Activated CD8-positive, alpha-beta memory T cell treated with anti-CD3 and anti-CD28 coated beads, Interleukin-2, amount 10 ng/mL, durations not matched to agents 7 days and 5 days (primary cell): ENCODE measurements around the gene SPTBN4. TPM values are rescaled to one million over a fixed set of nuclear protein-coding genes. Genes with fewer than 3 reads are reported as not detected.

Experiments used
- ATAC-seq: fragments of 150-1000 bp; cut with Tn5 transposase; one replicate; pipeline ENCODE4 v1.10.0; 2021; ENCODE audit warnings: moderate library complexity
- CTCF ChIA-PET: fragments of 350-600 bp; sonication (Branson Sonifier 250); formaldehyde crosslinking; loops from one replicate; lab custom pipeline; 2021; ENCODE audit warnings: antibody characterized with exemption; lab: Charles Lee
- DNase-seq: peaks from one replicate; pipeline ENCODE4 v3.0.0-alpha.2; 2020
- H3K27ac Mint-ChIP-seq: one replicate; pipeline ENCODE4 v1.8.0; 2021; ENCODE audit warnings: mild to moderate bottlenecking, mixed read lengths
- H3K27me3 Mint-ChIP-seq: one replicate; pipeline ENCODE4 v1.8.0; 2021; ENCODE audit warnings: mixed read lengths
- H3K36me3 Mint-ChIP-seq: one replicate; pipeline ENCODE4 v1.8.0; 2021; ENCODE audit warnings: mild to moderate bottlenecking, mixed read lengths
- H3K4me1 Mint-ChIP-seq: one replicate; pipeline ENCODE4 v1.8.0; 2021; ENCODE audit warnings: mixed read lengths
- H3K4me3 Mint-ChIP-seq: one replicate; pipeline ENCODE4 v1.8.0; 2021; ENCODE audit warnings: mild to moderate bottlenecking, moderate library complexity, mixed read lengths
- H3K9me3 Mint-ChIP-seq: one replicate; pipeline ENCODE4 v1.8.0; 2022; ENCODE audit warnings: low read depth, mixed read lengths
- total RNA-seq, 2 experiments: library from RNA; stranded (reverse); gene quantifications; one replicate each; pipeline ENCODE4 v1.2.3, GENCODE V29; 2021

The SPTBN4 gene
- total RNA-seq, 2 experiments from 2014 or later = 0.30 to 0.44 TPM

DNA sequence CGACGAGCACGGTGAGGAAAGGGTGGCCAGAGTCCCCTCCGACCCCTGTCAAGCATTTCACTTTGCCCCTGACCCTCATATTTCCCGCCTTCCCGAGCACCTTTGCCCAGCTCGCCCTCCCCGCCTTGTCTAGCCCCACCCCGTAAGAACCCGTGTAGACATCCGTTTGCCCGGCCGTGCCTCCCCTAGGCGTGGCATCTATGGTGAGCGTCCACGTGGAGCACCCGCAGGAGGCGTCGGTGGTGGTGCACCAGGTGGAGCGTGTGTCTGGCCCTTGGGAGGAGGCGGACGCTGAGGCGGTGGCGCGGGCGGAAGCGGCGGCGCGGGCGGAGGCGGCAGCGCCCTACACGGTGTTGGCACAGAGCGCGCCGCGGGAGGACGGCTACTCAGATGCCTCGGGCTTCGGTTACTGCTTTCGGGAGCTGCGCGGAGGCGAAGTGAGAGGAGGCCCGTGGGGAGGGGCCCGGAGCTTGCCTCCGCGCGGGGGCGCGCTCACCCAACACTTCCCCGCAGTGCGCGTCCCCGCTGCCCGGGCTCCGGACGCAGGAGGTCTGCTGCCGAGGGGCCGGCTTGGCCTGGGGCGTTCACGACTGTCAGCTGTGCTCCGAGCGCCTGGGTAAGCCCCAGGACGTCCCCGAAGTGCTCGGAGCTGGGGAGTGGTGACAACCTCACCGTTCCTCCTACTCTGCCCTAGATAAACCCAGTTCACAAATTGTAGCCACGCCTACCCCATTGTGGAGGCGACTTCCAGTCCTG lies 138.6 kb downstream of the SPTBN4 start:
- CTCF ChIA-PET = interaction anchor here (0.9 to 9.3 kb wide), 11 partner anchors 9 to 319 kb away, joined by 3 to 88 read pairs (median 6); partner anchors contain the start of gene BLVRB
- Mint-ChIP-seq H3K36me3 (no peaks in the 10 kb centered on the region), H3K4me1 (peaks cover 62% of the 10 kb centered on the region), H3K27ac (peak overlapping the region; percentile 95), H3K9me3 (no peaks in the 10 kb centered on the region), H3K4me3 (peak overlapping the region; percentile 85), H3K27me3 (peaks cover 16% of the 10 kb centered on the region)
- peak; percentile 92 for DNase-seq
- ATAC-seq = peak; percentile 56

DNA sequence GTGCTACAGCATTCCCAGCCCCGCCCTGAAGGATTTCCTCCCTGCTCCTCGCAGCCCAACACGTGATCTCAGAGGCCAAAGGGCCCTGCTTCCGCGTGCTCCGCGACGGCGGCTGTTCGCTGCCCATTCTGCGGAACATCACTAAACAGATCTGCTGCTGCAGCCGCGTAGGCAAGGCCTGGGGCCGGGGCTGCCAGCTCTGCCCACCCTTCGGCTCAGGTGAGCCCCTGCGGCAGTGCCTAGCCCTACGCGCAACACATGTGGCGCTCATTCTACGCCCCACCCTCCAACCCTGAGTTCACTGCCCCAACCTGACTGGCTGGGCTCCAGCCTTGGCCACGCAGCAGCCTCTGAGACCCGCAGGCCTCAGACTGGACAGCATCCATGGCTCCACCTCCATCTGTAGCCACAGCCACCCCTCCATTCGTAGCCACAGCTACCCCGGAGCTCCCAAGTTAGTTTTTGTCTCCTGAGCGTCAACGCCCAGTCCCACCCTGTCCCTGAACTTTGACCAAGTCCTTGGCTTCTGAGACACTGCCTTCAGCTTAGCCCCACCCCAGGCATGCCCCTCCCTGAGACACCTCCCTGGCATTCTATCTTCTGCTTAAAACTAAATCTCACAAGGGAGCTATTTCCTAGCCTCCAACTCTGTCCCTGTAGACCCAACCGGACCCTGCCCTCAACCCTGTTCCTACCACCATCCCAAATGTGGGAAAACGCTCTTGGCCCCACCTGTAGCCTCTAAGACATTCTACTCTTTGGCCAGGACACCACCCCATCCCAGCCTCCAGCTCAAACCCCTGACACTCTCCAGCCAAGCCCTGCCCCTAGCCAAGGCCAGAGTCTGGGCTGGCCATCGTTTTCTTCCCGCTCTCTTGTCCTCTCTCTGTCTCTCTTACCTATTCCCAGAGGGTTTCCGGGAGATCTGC lies 140.8 kb downstream of the SPTBN4 start:
- Mint-ChIP-seq H3K4me3 (no peak overlapping the region), H3K4me1 (peaks cover 58% of the 10 kb centered on the region), H3K27ac (peak overlapping the region; percentile 12), H3K27me3 (peaks cover 4% of the 10 kb centered on the region), H3K9me3 (no peaks in the 10 kb centered on the region), H3K36me3 (no peaks in the 10 kb centered on the region)
- no peak for DNase-seq
- CTCF ChIA-PET = interaction anchor here (0.8 to 8.8 kb wide), 3 partner anchors 9 to 142 kb away, joined by 3 to 88 read pairs (median 4); partner anchors contain the start of gene BLVRB
- ATAC-seq = no peak

DNA sequence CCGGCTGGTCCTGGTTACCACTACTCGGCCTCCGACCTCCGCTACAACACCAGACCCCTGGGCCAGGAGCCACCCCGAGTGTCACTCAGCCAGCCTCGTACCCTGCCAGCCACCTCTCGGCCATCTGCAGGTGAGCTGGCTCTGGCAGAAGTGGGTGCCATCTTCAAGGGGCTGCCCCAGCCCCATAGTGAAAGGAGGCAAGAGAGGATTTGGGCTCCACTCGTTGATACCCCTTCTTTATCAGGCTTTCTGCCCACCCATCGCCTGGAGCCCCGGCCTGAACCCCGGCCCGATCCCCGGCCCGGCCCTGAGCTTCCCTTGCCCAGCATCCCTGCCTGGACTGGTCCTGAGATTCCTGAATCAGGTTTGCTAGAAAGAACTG lies 141.4 kb downstream of the SPTBN4 start:
- Mint-ChIP-seq H3K4me3 (no peak overlapping the region), H3K36me3 (no peaks in the 10 kb centered on the region), H3K27ac (no peak overlapping the region), H3K27me3 (no peaks in the 10 kb centered on the region), H3K4me1 (peaks cover 57% of the 10 kb centered on the region), H3K9me3 (no peaks in the 10 kb centered on the region)
- ATAC-seq (no peak), DNase-seq (no peak)
- CTCF ChIA-PET = interaction anchor here (0.8 to 8.8 kb wide), 3 partner anchors 10 to 142 kb away, joined by 3 to 88 read pairs (median 4); partner anchors contain the start of gene BLVRB

DNA sequence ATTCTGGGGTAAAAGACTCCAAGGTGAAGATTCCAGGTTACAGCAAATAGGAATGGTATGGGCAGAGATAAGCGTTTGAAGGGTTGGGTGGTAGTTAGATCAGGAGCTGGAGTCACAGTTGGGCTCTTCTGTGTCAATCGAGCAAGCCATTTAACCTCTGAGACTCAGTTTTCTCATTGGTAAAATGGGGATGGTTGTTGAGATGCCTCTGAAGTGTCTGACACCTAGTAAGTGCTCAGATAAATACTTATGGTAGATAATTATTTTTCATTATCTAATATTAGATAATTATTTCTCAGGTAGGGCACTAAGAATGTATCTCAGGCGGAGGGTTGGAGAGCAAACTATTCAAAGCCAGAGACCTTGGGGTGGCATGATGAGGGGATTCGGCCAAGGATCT lies 142.2 kb downstream of the SPTBN4 start:
- Mint-ChIP-seq H3K27me3 (no peaks in the 10 kb centered on the region), H3K4me3 (peak overlapping the region; percentile 76), H3K9me3 (no peaks in the 10 kb centered on the region), H3K27ac (peak overlapping the region; percentile 90), H3K36me3 (no peaks in the 10 kb centered on the region), H3K4me1 (peaks cover 54% of the 10 kb centered on the region)
- CTCF ChIA-PET = interaction anchor here (0.8 to 8.8 kb wide), 2 partner anchors 25 to 198 kb away, joined by 3 to 88 read pairs; no protein-coding TSS in a partner anchor
- DNase-seq = no peak
- ATAC-seq = no peak

DNA sequence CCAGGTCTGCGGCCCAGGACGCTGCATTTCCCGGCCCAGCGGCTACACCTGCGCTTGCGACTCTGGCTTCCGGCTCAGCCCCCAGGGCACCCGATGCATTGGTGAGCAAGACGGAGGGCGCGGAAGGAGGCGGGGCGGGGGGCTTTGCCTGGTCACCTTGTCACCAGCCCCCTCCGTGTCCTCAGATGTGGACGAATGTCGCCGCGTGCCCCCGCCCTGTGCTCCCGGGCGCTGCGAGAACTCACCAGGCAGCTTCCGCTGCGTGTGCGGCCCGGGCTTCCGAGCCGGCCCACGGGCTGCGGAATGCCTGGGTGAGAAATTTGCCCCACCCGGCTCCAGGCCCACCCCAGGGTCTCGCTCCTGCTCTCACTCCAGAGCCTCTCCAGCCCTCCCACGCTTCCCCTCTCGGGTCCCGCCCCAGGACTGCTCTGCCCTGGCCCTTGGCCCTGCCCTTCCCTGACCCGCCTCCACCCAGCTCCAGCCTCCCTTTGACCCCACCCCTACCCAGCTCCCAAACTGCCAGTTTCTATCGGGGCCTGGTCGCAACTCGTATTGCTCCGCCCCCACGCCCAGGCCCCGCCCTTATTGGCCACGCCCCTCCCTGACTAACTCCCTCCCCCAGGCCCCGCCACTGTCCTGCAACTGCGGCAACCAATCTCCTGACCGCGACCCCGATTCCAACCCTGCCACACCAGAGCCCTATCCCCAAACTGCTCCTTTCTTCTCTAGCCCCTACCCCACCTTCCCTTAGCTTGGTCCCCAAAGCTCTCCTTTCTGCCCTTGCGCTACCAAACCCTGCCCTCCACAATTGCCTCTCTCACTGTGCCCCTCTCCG lies 143.0 kb downstream of the SPTBN4 start:
- DNase-seq = peak; percentile 94
- Mint-ChIP-seq H3K27ac (peak overlapping the region; percentile 90), H3K36me3 (peaks cover 1% of the 10 kb centered on the region), H3K4me1 (peaks cover 49% of the 10 kb centered on the region), H3K9me3 (no peaks in the 10 kb centered on the region), H3K4me3 (peak overlapping the region; percentile 76), H3K27me3 (no peaks in the 10 kb centered on the region)
- ATAC-seq = peak; percentile 64
- CTCF ChIA-PET = interaction anchor here (0.7 to 8.8 kb wide), 7 partner anchors 10 to 305 kb away, joined by 3 to 88 read pairs (median 3); no protein-coding TSS in a partner anchor

DNA sequence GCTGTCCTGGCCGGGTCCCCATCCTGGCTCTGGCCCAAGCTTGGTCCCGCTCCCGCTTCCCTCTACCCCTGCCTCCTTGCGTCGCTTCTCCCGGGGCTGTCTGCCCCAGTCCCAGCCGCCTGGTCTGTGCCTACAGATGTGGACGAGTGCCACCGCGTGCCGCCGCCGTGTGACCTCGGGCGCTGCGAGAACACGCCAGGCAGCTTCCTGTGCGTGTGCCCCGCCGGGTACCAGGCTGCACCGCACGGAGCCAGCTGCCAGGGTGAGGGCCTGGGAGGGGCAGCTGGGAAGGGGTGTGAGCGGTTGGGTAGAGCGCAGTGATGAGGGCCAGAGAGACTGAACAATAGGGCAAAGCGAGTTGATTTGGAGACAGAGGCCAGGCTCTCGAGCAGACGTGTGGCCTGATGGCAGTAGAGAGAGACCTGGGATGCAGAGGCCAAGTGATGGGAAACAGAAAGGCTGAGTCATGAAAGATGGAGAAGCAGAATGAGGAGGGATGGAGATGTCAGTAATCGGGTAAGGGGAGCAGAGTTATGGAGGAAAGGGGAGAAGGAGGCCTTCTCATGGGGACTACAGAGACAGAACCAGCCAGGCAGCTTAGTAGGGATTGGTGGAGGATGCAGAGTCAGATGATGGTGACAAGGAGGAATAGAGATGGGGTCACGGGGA lies 143.7 kb downstream of the SPTBN4 start:
- Mint-ChIP-seq H3K4me1 (peaks cover 49% of the 10 kb centered on the region), H3K9me3 (no peaks in the 10 kb centered on the region), H3K36me3 (peaks cover 4% of the 10 kb centered on the region), H3K27ac (peak overlapping the region; percentile 90), H3K27me3 (no peaks in the 10 kb centered on the region), H3K4me3 (peak overlapping the region; percentile 76)
- CTCF ChIA-PET = interaction anchor here (0.8 to 8.8 kb wide), 5 partner anchors 11 to 305 kb away, joined by 3 to 88 read pairs (median 4); no protein-coding TSS in a partner anchor
- ATAC-seq (no peak), DNase-seq (peak; percentile 65)

DNA sequence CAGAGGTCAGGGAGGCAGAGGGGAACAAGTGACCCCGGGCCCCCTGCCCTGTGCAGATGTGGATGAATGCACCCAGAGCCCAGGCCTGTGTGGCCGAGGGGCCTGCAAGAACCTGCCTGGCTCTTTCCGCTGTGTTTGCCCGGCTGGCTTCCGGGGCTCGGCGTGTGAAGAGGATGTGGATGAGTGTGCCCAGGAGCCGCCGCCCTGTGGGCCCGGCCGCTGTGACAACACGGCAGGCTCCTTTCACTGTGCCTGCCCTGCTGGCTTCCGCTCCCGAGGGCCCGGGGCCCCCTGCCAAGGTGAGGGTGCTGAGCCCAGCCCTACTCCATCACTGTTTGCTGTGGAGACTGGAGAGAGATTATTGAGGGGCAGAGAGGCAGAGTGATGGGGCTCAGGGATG lies 144.3 kb downstream of the SPTBN4 start:
- H3K4me3 Mint-ChIP-seq = peak overlapping the region; percentile 76
- H3K9me3 Mint-ChIP-seq = no peaks in the 10 kb centered on the region
- CTCF ChIA-PET = no interaction called here
- peak; percentile 48 for DNase-seq
- peaks cover 48% of the 10 kb centered on the region for H3K4me1 Mint-ChIP-seq
- H3K27ac Mint-ChIP-seq = peak overlapping the region; percentile 90
- H3K27me3 Mint-ChIP-seq = no peaks in the 10 kb centered on the region
- peaks cover 7% of the 10 kb centered on the region for H3K36me3 Mint-ChIP-seq
- ATAC-seq = no peak

DNA sequence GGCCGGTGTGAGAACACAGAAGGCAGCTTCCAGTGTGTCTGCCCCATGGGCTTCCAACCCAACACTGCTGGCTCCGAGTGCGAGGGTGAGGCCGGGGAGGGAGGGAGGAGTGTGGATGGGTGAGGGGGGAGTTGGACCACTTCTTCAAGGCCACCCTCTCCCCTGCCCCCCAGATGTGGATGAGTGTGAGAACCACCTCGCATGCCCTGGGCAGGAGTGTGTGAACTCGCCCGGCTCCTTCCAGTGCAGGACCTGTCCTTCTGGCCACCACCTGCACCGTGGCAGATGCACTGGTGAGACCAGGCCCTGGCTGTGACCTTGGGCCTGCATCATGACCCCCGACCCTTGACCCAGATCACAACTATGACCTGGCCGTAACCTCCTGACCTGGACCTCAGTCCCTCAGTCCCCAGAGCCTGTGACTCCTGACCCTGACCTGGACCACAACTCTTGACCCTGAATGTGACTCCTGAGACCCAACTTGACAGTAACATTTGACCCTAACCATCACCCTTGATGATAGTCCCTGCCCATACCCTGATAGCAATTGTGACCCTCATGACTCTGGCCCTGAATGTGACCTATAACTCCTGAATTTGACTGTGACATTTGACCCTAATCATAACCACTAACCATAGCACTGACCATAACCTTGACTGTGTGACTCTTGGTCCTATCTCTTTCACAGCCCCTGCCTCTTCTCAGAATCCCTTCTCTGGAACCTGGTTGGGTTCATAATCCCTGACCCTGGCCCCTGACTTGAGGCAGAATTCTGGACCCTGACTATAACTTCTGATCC lies 145.3 kb downstream of the SPTBN4 start:
- peak overlapping the region; percentile 53 for H3K27ac Mint-ChIP-seq
- H3K4me3 Mint-ChIP-seq = peak overlapping the region; percentile 4
- peaks cover 7% of the 10 kb centered on the region for H3K36me3 Mint-ChIP-seq
- no peaks in the 10 kb centered on the region for H3K9me3 Mint-ChIP-seq
- DNase-seq (peak; percentile 44), ATAC-seq (no peak)
- H3K27me3 Mint-ChIP-seq = no peaks in the 10 kb centered on the region
- CTCF ChIA-PET = interaction anchor here (1.1 to 4.6 kb wide), 2 partner anchors 23 to 88 kb away, joined by 4 to 53 read pairs; no protein-coding TSS in a partner anchor
- peaks cover 44% of the 10 kb centered on the region for H3K4me1 Mint-ChIP-seq

DNA sequence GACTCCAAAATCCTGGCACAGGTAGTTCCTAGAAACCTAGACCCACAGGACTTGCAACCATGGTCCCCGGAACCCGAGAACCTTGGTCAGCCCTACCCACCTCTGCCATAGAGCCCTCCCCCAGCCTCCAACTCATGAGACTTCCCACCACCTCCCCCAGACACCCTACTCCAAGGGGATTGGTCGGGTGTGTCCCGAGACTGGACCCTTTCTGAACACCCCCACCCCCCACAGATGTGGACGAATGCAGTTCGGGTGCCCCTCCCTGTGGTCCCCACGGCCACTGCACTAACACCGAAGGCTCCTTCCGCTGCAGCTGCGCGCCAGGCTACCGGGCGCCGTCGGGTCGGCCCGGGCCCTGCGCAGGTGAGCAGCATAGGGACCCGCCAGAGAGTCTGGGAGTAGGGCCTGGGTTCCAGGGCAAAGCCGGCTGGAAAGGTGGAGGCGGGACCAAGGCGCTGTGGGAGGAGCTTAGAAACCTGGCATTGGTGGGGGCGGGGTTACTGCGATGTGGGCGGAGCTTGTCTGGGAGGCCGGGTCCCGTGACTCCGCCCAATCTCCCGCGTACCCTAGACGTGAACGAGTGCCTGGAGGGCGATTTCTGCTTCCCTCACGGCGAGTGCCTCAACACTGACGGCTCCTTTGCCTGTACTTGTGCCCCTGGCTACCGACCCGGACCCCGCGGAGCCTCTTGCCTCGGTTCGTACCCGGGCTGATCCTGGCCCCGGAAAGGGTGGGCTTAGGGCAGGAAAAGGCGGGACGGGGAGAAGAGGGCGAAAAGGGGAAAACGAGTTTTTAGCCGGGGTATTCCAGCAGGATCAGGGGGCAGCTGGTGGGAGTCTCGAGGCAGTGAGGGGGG lies 146.3 kb downstream of the SPTBN4 start:
- CTCF ChIA-PET = interaction anchor here (0.9 to 4.6 kb wide), 8 partner anchors 11 to 148 kb away, joined by 3 to 65 read pairs (median 4); partner anchors contain the start of genes BLVRB and LTBP4
- Mint-ChIP-seq H3K4me1 (peaks cover 44% of the 10 kb centered on the region), H3K36me3 (peaks cover 8% of the 10 kb centered on the region), H3K4me3 (peak overlapping the region; percentile 91), H3K27me3 (no peaks in the 10 kb centered on the region), H3K27ac (peak overlapping the region; percentile 96), H3K9me3 (no peaks in the 10 kb centered on the region)
- ATAC-seq (peak; percentile 8), DNase-seq (peak; percentile 88)

DNA sequence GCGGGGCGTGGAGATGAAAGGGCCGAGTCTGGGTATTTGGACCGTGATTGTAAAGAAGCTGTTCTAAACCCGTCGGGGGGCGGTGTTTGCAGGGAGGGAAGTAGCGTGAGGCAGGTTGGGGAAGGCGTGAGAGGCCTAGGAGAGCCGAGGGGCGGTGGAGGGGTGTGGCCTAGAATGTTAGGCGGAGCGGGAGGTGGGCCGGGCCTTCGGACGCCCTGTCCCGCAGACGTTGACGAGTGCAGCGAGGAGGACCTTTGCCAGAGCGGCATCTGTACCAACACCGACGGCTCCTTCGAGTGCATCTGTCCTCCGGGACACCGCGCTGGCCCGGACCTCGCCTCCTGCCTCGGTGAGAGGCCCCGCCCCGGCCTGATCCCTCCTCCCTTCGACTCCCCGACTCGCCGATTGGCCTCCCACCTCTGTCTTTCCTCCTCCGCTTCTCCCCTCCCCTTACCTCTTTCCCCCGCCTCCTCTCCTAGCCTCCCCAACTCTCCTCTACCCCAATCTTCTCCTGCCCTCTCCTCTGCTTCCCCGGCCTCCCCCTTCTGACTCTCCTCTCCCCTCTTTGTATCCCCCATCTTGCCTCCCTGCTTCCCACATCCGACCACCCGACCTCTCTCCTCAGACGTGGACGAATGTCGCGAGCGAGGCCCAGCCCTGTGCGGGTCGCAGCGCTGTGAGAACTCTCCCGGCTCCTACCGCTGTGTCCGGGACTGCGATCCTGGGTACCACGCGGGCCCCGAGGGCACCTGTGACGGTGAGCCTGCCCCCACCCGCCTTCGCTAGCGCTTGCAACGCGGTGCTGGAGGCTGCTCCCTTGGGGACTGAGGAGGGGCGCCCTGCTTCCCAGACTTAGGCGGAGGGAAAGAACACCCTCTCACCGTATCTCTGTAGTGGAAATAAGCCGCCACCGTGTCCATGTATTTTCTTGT lies 147.2 kb downstream of the SPTBN4 start:
- ATAC-seq = peak; percentile 70
- DNase-seq = peak; percentile 93
- peaks cover 8% of the 10 kb centered on the region for H3K36me3 Mint-ChIP-seq
- H3K9me3 Mint-ChIP-seq = no peaks in the 10 kb centered on the region
- H3K27ac Mint-ChIP-seq = peak overlapping the region; percentile 96
- no peaks in the 10 kb centered on the region for H3K27me3 Mint-ChIP-seq
- H3K4me1 Mint-ChIP-seq = peaks cover 42% of the 10 kb centered on the region
- peak overlapping the region; percentile 91 for H3K4me3 Mint-ChIP-seq
- CTCF ChIA-PET = interaction anchor here (0.9 to 4.6 kb wide), 8 partner anchors 12 to 148 kb away, joined by 3 to 65 read pairs (median 4); partner anchors contain the start of genes BLVRB and LTBP4
